Loucy (cell line): ENCODE results near the gene SPATA31A5.
"Not testable (repeated sequence)": the region's sequence is repeated elsewhere in the genome, so short reads cannot be mapped to it uniquely, and the experiment has no call there.

Experiments
- H2AFZ ChIP-seq: fragments of 200-600 bp; sonication (generic); 2 replicates; pipeline ENCODE4 v1.6.0; 2016; ENCODE audit warnings: antibody characterized with exemption, mild to moderate bottlenecking, low read length, moderate library complexity
- H3F3A ChIP-seq: fragments of 200-600 bp; 2 replicates; pipeline ENCODE4 v1.6.0; 2016; ENCODE audit warnings: antibody characterized with exemption, low read depth, mild to moderate bottlenecking
- H3K27me3 ChIP-seq: fragments of 200-600 bp; sonication (generic); 2 replicates; pipeline ENCODE4 v1.6.1; 2014; ENCODE audit warnings: low read length, mild to moderate bottlenecking; ENCODE audit not compliant: insufficient read depth, poor library complexity, severe bottlenecking
- H3K36me3 ChIP-seq: fragments of 200-600 bp; sonication (generic); 2 replicates; pipeline ENCODE4 v1.6.1; 2016; ENCODE audit warnings: low read length; ENCODE audit not compliant: insufficient read depth
- H3K4me1 ChIP-seq: fragments of 200-600 bp; sonication (generic); 2 replicates; pipeline ENCODE4 v1.5.1; 2014; ENCODE audit warnings: low read length, mild to moderate bottlenecking; ENCODE audit not compliant: insufficient read depth, poor library complexity, severe bottlenecking
- H3K4me2 ChIP-seq: fragments of 200-600 bp; sonication (generic); 2 replicates; pipeline ENCODE4 v1.6.0; 2014; ENCODE audit warnings: antibody characterized with exemption, low read length, low read depth, mild to moderate bottlenecking; ENCODE audit not compliant: poor library complexity, severe bottlenecking
- H3K4me3 ChIP-seq: fragments of 200-600 bp; sonication (generic); 2 replicates; pipeline ENCODE4 v1.5.1; 2014; ENCODE audit warnings: low read length, mild to moderate bottlenecking, mixed read lengths; ENCODE audit not compliant: poor library complexity, severe bottlenecking
- H3K79me2 ChIP-seq: fragments of 200-600 bp; sonication (generic); 2 replicates; pipeline ENCODE4 v1.6.1; 2014; ENCODE audit warnings: low read length; ENCODE audit not compliant: insufficient read depth
- H3K9ac ChIP-seq: fragments of 200-600 bp; sonication (generic); 2 replicates; pipeline ENCODE4 v1.6.0; 2014; ENCODE audit warnings: mild to moderate bottlenecking, low read depth, low read length, moderate library complexity; ENCODE audit not compliant: poor library complexity, severe bottlenecking
- H3K9me2 ChIP-seq: fragments of 200-600 bp; sonication (generic); replicated peaks from 2 replicates; pipeline ENCODE4 v1.6.1; 2016; ENCODE audit warnings: low read depth, low read length, mixed read lengths
- H3K9me3 ChIP-seq: fragments of 200-600 bp; sonication (generic); 2 replicates; pipeline ENCODE4 v1.6.1; 2014; ENCODE audit warnings: mild to moderate bottlenecking, antibody characterized with exemption, low read length, low read depth; ENCODE audit not compliant: insufficient read depth
- H4K20me1 ChIP-seq: fragments of 200-600 bp; sonication (generic); 2 replicates; pipeline ENCODE4 v1.6.0; 2014; ENCODE audit warnings: antibody characterized with exemption, low read length, mild to moderate bottlenecking; ENCODE audit not compliant: insufficient read depth, poor library complexity, severe bottlenecking

Gene SPATA31A5

GRCh38 chr9:60914107-60914506 lies at the start of gene SPATA31A5:
Gene SPATA31A5 (plus strand): TSS chr9:60914407. CDS start chr9:60914436, 29 bp downstream.
- not testable (repeated sequence) for H3K4me1 ChIP-seq, H3K36me3 ChIP-seq, H3K4me2 ChIP-seq, H3K4me3 ChIP-seq, H3K79me2 ChIP-seq, H3K9me2 ChIP-seq, H4K20me1 ChIP-seq, H3F3A ChIP-seq, H3K9ac ChIP-seq, H2AFZ ChIP-seq, H3K27me3 ChIP-seq, H3K9me3 ChIP-seq

GRCh38 chr9:60962990-60963350 lies 48.8 kb downstream of the SPATA31A5 start:
- not testable (repeated sequence) for H3K4me2 ChIP-seq, H3K9ac ChIP-seq, H3K36me3 ChIP-seq, H3K4me3 ChIP-seq, H3F3A ChIP-seq, H2AFZ ChIP-seq, H3K4me1 ChIP-seq, H4K20me1 ChIP-seq, H3K9me3 ChIP-seq, H3K79me2 ChIP-seq, H3K9me2 ChIP-seq, H3K27me3 ChIP-seq

GRCh38 chr9:60966382-60966781 lies 52.2 kb downstream of the SPATA31A5 start:
- H3K4me3 ChIP-seq, H3K9ac ChIP-seq, H3F3A ChIP-seq, H4K20me1 ChIP-seq, H3K4me1 ChIP-seq, H2AFZ ChIP-seq, H3K9me3 ChIP-seq, H3K9me2 ChIP-seq, H3K79me2 ChIP-seq, H3K36me3 ChIP-seq, H3K4me2 ChIP-seq, H3K27me3 ChIP-seq: not testable (repeated sequence)
